GM19452 (cell line): ENCODE measurements around the gene CLCF1.

Experiments
- ATAC-seq: cut with Tn5 transposase; IDR thresholded peaks from one replicate; pipeline ENCODE4 v1.9.1; 2021; ENCODE audit not compliant: unreplicated experiment

The CLCF1 gene

DNA sequence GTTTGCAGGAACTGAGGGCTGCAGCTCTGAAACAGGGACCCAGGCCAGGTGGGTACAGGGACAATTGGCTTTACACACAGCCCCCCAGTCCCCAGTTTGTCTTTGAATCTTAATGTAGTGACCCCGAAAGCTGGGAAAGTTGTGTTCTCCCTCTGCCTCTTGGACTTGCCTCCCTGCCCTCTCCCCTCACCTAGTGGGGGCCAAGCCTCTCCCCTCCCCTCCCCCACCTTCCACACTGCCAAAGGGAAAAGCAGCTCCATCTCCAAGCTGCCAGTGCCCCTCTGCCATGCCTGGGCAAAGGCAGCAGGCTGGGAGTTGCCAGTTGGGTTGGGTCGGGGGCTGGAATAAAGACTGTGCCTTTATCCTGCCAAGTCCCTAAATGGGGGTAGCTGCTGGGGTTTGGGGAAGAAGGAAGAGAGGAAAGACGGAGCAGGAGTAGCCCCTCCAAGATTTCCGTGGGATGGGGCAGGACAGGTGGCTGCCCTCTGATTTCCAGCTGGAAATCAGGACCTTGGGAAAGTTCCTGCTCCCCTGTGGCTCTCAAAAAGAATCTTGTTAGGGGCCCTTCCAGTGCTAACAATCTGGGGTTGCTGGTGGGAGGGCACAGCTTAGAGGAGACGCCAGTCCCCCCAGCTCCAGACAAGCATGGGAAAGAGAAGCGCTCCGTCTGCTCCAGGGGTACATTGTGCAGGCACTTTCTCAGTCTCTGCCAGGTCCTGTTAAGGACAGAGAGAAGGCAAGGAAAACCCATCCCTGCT, 2.8 kb upstream of the CLCF1 start:
- ATAC-seq, result no peak

DNA sequence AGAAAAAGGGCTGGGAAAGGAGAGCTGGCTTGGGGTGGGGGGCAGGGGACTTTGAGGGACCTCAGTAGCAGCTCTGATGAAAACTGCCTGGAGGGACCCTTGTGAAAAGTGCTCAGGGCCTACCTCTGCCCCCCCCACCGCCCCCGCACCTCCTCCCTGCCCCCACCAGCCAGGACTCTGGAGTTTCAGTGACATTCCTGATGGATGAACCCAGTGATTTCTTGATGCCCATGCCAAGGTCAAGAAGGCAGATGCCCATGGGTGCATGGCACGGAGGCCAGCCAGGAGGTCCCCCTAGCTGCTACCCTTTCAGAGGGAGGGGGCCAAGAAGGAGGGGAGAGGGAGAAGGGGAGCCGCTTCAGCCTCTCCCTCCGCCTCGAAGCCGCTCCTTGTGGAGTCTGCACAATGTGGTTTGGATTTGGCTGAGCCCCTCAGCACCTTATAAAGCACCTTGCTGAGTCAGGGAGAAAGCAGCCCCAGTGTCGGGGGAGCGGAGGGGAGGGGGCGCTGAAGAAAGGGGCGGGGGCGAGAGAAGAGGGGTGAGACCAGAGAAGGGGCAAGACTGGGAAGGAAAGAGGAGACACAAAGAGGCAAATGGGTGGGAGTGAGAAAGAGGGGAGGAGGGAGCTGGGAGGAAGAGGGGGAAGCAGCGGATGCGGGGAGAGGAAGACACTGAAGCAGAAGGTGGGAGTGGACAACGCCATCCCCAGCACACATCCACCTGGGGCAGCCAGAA, 2.1 kb upstream of the CLCF1 start:
- ATAC-seq, result no peak

DNA sequence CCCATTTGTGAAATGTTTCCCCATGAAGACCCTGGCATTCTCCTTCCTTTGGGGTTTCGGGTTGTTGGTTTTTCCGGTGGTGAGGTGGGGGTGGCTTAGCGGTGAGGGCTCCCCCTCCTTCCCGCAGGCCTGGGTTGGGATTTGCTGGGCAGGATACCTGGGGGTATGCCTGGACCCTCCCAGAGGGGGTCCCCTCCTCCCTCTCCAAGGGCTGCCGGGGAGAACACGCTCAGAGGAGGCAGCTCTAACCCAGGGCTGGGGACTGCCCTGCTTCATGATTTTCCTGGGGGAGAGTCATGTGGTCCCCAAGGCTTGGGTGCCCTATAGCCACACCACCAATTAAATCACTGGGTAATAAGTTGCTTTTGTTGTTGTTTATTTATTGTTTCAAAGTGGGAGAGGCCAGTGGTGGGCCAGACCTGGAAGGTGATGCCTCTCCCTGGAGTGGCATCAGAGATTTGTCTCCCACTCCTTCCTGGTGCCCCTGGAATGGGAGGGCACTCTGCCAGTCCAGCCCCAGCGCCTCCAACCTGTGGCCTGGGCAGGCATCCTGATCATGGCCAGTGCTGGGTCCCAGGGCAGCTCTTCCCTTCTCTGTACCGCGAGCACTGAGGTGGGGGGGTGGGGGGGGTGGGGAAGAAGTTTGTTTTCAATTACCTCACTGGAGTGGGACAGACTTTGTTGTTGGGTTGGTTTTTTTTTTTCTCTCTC, 1.3 kb upstream of the CLCF1 start:
- no peak for ATAC-seq

DNA sequence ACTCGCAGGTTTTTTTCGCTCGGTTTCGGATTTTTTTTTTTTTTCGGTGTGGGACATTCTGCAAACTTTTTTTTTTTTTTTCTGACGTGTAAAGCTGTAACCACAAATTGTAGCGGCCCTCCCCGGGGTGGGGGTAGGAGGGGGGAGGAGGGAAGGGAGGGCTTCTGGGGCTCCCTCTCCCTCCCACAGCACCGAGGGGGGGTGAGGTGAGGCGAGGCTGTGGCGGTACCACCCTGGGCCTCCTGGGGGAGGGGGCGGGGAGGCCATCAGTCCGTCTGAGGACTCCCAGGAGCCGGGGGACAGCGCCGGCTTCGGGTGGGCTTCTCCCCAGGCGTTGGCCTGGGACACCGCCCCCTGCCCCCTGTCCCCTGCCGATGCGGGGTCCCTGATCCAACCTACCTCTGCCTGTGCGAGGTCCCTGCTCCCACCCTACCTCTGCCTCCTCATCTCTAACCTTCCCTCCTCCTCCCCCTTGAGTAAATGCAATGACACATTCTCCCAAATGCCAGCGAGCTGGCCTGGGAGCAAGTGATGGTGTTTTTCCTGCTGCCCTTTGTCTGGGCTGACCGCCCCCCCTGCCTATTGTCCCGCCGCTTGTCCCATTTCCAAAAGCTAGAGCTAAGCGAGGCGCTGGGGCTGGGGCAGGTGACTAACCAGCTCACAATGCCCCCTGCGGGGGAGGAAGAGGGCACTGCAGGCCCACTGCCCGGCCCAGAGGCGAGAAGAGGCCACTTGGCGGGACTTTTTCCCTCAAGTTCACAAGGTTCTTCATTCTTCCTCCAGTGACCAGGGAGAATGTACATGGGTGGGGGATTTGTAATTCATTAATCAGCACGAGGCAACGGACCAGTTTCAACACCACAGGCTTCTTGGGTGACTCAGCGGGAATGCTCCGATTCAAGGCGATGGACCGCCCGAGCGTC, 511 bp upstream of the CLCF1 start:
- no peak for ATAC-seq

DNA sequence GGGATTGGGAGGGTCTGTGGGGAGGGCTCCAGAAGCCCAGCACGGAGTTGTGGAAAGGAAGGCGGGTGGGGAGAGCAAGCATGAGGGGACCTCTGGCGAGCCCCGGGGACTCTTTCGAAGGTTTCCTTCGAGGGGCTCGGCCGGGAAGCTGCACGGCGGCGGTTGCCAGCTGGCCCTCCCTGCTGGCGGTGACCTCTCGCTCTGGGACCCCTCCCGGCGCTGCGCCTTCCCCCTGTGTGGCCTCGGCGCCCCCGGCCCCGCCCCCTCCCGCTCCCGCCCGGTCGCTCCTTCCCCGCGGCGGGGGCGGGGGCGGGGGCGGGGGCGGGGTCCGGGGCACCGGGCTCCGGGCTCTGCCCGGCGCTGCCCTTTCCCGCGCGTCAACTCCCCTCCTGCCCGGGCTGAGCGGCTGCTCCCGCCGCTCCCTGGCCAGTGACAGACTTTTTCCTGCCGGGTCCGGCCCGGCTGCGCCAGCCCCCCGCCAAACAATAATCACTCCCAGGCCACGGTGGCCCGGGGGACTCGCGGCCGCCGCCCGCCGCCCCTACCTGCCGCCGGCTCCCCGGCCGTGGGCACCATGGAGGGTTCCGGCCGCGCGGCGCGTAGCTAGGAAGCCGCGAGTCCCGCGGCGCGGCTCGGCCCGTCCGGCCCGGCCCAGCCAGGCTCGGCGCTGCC, 941 bp downstream of the CLCF1 start:
- no peak for ATAC-seq

DNA sequence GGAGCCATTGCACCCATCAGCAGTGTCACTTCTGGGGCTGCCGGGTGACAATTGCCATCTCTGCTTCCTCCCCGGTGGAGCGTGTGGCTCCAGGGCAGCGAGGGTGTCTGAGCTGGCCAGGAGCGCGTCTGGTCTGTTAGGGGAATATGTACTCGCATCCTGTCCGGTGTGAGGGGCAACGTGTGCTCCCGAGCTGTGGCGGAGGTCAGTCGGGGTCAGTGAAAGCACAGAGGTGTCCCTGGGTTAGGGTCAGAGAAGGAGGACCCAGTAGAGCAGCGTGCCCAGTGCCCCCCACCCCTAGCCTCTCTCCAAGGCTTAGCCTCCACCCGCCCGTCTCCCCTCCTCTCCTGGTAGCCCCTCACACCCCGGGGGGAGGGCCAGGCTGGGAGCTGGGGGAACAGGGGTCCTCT, 1.5 kb downstream of the CLCF1 start:
- no peak for ATAC-seq

DNA sequence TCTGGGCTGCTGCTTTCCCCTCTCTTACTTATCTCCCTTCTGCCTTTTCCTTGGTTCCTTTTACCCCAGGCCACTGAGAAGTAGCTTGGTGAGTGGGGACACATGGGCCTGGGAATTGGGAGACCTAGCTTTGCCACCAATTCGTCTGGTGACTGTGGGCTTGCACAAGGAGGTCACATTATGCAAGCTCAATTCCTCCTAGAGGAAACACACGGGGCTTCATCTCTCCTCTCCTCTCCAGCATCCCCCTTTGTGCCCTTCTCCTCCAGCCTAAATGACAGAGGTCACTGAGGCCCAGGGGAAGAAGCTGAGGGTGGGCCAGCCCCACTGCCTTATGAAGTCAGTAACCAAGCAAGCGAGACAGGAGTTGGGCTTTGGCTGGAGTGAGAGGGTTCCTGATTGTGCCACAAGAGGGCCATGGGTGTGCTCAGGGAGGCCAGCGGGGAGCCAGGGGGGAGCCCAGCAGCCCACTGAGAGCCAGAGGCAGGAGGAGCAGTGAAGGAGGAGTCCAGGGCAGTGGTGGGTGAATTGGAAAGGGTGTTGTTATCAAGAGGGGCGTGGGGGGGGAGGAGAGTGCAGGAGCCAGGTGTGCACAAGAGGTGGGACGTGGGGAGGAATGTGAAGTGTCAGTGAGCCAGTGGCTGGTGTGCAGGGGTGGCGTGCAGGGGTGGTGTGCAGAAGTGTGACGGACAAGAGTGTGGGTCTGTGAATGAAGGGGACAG, 2.0 kb downstream of the CLCF1 start:
- no peak for ATAC-seq

DNA sequence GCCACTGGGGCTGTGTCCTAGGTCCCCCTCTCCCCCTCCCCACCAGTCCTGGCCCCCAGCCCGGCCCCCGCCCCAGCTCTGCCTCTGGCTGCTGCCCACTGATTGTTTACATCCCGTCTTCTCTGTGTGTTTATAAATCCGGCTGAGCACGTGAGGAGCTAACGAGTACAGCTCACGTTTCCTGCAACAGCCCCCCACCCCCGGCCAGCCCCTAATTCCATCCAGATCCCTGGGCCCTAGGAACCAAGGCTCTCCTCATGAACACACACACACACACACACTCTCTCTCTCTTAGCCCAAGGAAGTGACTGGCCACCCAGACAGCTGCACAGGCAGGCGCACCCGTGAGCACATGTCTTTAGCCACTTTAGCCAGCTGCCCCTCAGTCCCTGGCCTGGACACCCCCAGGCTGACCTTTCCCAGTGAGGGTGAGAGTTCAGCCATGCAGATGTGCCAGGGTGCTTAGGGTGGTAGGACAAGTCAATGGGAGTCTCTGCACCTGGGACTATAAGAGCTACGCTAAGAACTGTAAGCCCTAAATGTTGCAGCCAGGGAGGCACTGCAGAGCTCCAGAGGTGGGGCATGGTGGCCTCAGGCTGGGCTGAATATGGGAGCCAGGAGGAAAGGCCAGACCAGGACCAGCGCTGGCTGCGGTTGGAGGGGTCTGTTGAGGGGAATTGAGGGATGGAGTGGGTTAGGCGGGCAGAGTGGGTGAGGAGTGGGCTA, 2.9 kb downstream of the CLCF1 start:
- no peak for ATAC-seq

DNA sequence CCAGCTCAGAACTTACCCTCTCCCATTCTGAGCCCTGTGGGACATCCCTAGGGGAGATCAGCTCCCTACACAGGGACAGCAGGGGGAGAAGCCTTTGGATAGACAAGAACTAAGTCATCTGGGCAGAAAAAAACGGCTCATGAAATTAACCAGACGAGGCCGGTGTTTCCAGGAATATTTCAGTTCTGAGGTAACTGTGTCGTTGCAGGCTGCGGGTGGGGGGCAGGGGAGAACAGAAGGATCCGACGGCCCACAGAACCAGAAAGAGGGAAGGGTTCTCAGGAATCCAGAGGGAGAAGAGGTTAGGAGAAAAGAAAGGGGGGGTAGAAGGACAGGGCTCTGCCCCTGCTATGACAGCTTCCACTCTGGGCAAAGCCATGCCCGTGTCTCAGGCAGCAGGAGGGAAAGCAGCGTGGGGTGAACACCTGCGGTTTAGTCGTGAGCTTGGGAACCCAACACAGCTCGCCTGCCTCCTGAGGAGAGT, 3.6 kb downstream of the CLCF1 start:
- no peak for ATAC-seq

DNA sequence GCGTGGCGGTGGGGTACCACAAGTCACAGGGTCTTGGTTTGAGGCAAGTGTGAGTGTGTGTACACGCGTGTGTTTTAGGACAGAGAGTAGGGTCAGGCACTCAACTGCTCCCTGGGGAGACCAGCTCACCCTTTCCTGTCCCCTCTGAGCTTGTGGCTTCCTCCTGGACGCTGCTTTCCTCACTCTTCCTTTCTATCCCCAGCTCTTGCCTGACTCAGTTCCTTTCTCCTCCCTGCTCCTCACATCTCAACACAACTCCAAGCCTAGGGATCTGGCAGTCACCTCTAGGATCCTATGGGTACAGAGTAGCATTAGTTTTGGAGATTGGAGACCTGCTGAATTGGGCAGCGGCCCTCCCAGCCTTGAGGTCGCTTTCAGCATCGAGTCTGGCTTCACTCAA, 4.1 kb downstream of the CLCF1 start:
- ATAC-seq, result no peak

DNA sequence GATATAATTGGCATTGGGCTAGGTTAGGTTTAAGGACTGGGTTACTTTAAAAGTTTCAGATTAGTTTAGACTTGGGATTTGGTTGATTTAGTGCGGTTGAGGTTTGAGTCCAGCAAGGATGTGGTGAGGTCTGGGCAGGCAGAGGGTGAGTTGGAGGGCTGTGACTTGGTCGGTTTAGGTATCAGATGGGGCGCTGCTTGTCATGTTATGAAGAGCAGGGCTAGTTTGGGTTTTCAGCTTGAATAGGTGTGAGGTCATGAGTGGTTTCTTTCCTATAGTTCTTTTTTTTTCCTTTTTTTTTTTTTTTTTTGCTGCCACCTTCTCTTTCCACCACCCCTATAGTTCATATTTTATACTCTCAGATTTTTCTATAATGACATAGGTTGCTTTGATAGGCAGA, 4.8 kb downstream of the CLCF1 start:
- ATAC-seq, result no peak

DNA sequence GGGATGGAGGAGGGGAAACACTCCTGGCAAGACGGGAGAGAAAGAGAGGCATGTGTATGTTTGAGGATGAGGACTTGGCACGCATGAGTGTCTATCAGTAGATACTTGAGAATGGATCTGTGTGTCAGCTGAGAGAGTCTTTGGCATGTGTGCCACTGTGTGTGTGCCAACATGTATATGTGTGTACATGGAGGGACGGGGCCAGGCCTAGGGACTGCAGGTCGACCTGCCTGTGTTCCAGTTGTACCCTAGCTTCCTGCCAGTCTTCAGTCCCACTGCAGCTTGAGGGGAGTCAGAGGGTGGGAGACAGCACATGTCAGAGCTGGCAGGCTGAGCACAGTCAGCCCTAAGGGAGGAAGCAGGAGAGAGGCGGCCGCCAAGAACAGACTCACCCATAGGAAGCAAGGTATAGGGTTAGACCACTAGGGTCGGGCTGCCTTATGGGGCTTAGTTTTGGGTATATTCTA, 5.6 kb downstream of the CLCF1 start:
- ATAC-seq, result no peak

DNA sequence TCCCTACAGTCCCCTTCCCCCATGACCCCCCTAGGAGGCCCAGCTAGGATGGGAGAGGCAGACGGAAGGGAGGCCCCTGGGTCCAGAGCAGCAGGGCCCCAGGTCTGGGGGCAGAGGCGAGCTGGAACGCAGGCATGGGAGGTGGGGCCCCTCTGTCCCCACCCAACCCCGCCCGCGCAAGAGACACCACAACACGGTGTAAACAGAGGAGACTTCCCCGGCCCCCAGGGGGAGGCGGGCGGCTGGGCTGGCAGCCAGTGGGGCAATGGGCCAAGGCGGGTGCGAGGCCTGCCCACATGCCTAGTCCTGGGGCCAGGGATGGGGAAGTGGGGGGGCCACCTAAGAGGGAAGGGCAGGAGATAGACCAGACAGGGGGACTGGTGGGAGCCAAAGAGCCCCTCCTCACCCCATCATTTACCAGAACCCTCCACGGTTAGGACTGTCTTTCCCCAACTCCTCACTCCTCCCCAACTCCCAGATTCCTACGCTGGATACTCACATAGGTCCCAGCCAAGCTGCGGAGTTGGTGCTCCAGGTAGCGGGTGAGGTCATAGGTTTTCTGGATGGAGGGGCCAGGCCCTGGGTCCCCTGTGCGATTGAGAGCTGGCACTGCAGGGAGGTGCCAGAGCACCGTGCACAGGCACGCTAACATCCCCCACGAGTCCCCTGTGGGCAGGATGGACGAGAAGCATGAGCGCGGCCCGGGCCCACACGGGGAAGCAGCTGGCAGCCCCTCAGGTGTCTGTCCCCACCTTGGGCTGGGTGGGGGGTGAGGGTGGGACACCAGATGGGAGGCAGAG, 6.2 kb downstream of the CLCF1 start:
- ATAC-seq, result no peak

DNA sequence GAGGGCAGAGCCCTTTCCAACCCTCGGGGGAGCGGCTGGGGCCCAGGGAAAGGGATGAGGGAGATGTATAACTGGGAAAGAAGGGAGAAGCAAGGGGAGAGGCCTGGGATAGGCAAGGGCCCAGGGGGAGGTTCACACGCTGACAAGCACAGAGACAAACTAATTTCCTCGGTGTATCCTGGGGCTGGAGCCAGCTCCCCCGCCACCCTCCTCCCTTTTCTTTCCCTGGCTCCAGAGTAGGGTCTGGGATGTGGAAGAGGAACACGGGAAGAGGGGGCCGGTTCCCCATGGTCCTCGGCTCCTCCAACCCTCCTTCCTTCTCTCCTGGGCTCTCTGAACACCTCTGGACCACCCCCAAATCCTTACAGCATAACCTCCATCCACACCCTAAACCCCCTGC, 6.9 kb downstream of the CLCF1 start:
- no peak for ATAC-seq

DNA sequence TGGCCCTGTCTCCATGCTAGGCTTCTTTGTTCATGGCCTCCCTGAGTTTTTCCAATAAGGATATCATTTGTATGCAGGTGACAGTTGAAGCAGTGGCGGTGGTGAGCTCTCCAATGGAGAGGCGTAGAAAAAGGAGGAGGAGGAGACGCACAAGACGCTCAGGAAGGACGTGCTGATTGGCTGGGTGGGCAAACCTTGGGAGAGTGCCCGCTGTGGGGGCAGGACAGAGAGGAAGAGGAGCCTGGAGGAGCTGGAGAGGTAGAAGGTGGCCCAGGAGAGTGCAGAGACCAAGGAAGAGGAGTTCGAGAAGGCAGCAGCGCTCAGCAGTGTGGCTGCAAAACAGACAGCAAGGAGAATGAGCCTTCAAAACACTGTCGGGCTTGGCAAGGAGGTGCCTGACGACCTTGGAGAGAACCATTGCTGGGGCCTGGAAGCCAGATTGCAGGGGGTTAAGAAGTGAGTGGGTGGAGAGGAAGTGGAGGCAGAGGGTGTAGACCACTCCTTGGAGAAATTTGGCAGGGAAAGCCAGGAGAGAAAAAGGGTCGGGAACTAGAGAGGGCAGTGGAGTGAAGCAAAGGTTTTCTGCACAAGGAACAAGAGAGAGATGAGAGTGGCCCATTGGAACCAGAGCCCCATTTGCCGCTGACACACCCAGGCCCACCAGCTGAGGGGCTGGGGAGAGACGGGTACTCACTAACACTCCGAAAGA, 7.5 kb downstream of the CLCF1 start:
- no peak for ATAC-seq

DNA sequence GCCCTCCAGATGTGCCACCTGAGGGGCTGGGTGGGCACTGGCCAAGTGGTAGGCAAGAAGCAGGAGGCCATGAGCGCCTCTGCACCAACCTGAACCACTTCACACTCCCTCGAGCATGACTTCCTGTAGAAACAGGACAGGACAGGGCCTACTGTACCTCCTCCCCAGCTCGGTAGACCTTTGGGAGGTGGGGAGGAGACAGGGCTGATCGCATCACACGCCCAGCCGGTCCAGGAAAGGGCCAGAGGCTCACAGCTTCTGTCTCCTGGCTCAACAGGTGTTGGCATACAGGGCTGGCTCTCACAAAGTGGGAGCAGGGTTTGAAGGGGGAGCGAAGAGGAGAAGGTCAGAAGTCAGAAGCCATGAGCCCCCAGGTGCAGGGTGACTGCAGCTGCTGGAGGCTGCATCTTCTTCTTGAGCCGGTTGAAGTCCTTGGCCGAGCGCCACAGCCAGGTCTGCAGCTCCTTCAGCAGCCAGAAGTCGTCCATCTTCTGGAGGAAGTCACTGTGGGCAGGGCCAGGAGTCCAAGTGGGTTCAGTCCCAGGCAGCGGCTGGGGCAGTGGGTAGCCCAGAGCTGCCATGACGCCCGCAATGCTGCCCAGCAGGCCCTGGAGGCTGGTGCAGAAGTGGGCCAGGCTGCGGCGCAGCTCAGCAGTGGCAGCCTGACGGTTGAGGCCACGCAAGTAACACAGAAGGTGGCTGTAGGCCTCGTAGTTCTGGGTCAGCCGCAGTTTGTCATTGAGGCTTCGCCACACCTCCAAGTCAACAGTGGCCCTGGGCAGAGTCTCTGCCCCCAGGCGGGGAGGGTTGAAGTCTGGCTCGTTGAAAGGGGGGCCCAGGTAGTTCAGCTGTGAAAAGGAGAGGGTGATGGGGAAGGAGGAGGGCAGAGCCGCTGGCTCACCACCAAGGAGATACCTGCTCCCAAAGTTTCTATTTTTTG, 8.3 kb downstream of the CLCF1 start:
- ATAC-seq, result no peak
